Adrenal gland (tissue), 12 donors: ENCODE data around the gene FOXP4. TPM values are rescaled to one million over a fixed set of nuclear protein-coding genes. Genes with fewer than 3 reads are reported as not detected.

Source experiments
- DNase-seq, 7 donors: peaks; one replicate each; pipeline ENCODE4 v3.0.0-alpha.2; 2019 to 2020
- H3K27ac ChIP-seq, 5 donors: fragments of 200-600 bp; sonication (generic) in 4 of 5; 1 replicate in 3 of 5; 2 replicates in 2 of 5; pipeline versions ENCODE4 v1.5.1 to v1.8.0; 2016 to 2020; ENCODE audit warnings: mild to moderate bottlenecking in 1 of 5
- H3K27me3 ChIP-seq: fragments of 200-600 bp; 2 replicates; pipeline ENCODE4 v1.8.0; 2021
- H3K36me3 ChIP-seq, 2 donors: fragments of 200-600 bp; replicated peaks in 1 of 2; 1 replicate in 1 of 2; 2 replicates in 1 of 2; pipeline versions ENCODE4 v1.5.1 to v1.8.0; 2018 to 2022
- H3K4me1 ChIP-seq, 2 donors: fragments of 200-600 bp; replicated peaks in 1 of 2; 1 replicate in 1 of 2; 2 replicates in 1 of 2; pipeline versions ENCODE4 v1.5.1 to v1.8.0; 2018 to 2021
- H3K4me3 ChIP-seq, 4 donors: fragments of 200-600 bp; sonication (generic) in 3 of 4; one replicate each; pipeline ENCODE4 v1.5.1; 2016 to 2018
- H3K9me3 ChIP-seq, 3 donors: fragments of 200-600 bp; sonication (generic) in 1 of 3; replicated peaks in 1 of 3; 1 replicate in 2 of 3; 2 replicates in 1 of 3; pipeline versions ENCODE4 v1.5.1 to v1.8.0; 2016 to 2021
- POLR2A ChIP-seq, 2 donors: fragments of 450-650 bp; IDR thresholded peaks; one replicate each; pipeline ENCODE4 v1.6.1; 2017; ENCODE audit warnings: antibody characterized with exemption in 2 of 2, mild to moderate bottlenecking in 2 of 2, moderate library complexity in 1 of 2
- WGBS, 4 donors: extraction: QIAGEN DNeasy Blood & Tissue Kit in 2 of 4; methylation state at CpG; one replicate each; pipeline versions ENCODE4 v1.1.5 to v1.1.7; 2013 to 2017; 5-methylcytosine and 5-hydroxymethylcytosine counted together
- intact Hi-C, 2 donors: fragments of 100-400 bp; cut with DNase I; formaldehyde crosslinking; loops; one replicate each; pipeline versions ENCODE4 v1.14.1 to v1.15.0; 2022 to 2023
- polyA plus RNA-seq, 3 donors: library from polyadenylated mRNA; stranded (reverse); fragments of 200-250 nt in 2 of 3; fragments of 350-450 nt in 1 of 3; fragmentation: Illumina TruSeq in 1 of 3; extraction: RNeasy Lipid Tissue Mini Kit (QIAGEN cat#74804) in 1 of 3; gene quantifications; one replicate each; pipeline ENCODE4 v1.2.3, GENCODE V29; 2013 to 2014
- total RNA-seq, 9 donors: library from RNA; depleted of rRNA in 4 of 9; stranded (reverse); fragments of >200 nt in 4 of 9; fragments of 120-200 nt in 1 of 9; fragmentation: NEBNext Ultra II Directional in 1 of 9; extraction: Animal tissue kit (Norgen Biotek cat#: 25700) in 1 of 9; gene quantifications; one replicate each; pipeline versions ENCODE4 v1.1.0 to v1.2.4, GENCODE V29; 2013 to 2023
- TF ChIP-seq, protein P1 (sequence below), 6 experiments: fragments of 450-650 bp in 4 of 6; fragments of 200-600 bp in 2 of 6; sonication (generic) in 1 of 6; IDR thresholded peaks; 1 replicate in 5 of 6; 2 replicates in 1 of 6; pipeline versions ENCODE4 v1.5.1 to v1.8.0; 2016 to 2021; ENCODE audit warnings: antibody characterized with exemption in 6 of 6, mild to moderate bottlenecking in 2 of 6, moderate library complexity in 1 of 6
- donor health status: healthy with polysubstance abuse.
- donor health status: Bipolar disorder and iron deficiency.
- donor health status: DM: yes; HTN: yes; CAD: no.
- donor health status: DM: no; HTN: no; CAD: no.
- donor health status: DM: no; HTN: no; CAD: no.
- donor health status: DM: yes; HTN: yes; CAD: no.

FOXP4 gene
- total and polyA plus RNA-seq, 12 donors, result 1.6 to 18.2 (median 11.3) TPM

DNA sequence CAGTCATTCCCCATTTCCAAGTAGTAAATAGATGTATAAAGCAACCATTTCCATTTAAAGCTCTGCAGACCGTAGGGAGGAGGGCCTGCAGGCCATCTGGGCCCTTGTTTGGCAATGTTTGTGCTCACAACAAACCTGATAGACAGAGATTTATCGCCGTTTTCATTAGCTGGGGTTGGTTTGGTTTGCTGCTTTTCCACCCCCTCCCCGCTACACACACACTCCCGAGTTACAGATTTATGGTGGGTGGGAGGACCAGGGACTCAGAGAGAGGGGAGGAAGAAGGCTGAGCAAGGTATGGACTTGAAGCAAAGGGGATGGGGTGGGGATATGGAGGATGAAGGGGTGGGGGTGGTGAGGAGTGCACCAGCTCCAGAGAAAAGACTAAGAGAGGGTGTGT lies 36.6 kb upstream of the FOXP4 start:
- no peak for DNase-seq
- H3K36me3 ChIP-seq, result no peaks in the 10 kb centered on the region
- TF ChIP-seq POLR2A (IDR thresholded peaks at IDR 0.05), result no peak
- TF ChIP-seq, protein P1, sequence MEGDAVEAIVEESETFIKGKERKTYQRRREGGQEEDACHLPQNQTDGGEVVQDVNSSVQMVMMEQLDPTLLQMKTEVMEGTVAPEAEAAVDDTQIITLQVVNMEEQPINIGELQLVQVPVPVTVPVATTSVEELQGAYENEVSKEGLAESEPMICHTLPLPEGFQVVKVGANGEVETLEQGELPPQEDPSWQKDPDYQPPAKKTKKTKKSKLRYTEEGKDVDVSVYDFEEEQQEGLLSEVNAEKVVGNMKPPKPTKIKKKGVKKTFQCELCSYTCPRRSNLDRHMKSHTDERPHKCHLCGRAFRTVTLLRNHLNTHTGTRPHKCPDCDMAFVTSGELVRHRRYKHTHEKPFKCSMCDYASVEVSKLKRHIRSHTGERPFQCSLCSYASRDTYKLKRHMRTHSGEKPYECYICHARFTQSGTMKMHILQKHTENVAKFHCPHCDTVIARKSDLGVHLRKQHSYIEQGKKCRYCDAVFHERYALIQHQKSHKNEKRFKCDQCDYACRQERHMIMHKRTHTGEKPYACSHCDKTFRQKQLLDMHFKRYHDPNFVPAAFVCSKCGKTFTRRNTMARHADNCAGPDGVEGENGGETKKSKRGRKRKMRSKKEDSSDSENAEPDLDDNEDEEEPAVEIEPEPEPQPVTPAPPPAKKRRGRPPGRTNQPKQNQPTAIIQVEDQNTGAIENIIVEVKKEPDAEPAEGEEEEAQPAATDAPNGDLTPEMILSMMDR (IDR thresholded peaks at IDR 0.05), result no peak
- H3K27ac ChIP-seq, result no peak overlapping the region
- no peak overlapping the region for H3K4me3 ChIP-seq
- intact Hi-C loops, result no loop called here
- 66 to 79% (median 77%) methylated on average over 5 of the region's 5 CpGs for WGBS, 4 donors
- peaks cover 6% of the 10 kb centered on the region for H3K27me3 ChIP-seq
- no peaks in the 10 kb centered on the region for H3K9me3 ChIP-seq
- H3K4me1 ChIP-seq, result peaks cover 0 to 11% of the 10 kb centered on the region in 2 donors

DNA sequence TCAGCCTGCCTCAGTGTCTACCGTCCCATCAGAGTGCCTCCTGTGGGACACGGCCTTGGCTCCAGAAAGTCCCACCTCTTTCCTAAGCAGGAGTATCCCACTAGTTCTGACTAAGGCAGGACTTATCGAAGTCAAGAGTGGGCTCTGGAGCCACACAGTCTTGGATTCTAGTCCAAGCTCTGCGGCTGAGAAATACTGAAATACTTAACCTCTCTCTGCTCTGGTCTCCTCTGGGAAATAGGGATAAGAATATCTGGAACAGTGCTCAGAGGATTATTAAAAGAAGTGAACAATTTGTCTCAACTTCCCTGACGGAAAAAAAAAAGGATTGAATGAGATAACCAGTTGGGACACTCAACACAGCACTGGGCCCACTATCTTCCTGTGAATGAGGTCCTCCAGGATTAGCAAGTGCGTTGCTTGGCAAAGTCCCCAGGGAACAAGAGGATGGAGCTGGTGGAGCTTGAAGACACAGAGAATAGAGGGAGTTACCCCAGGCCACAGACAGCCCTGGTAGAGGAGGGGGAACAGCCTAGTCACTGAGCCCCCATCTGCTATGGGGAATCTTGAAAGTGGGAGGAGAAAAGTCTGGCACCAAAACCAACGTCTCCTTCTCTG lies 34.6 kb upstream of the FOXP4 start:
- Histone ChIP-seq H3K27ac (no peak overlapping the region), H3K4me3 (no peak overlapping the region), H3K36me3 (no peaks in the 10 kb centered on the region), H3K27me3 (peaks cover 3% of the 10 kb centered on the region), H3K9me3 (no peaks in the 10 kb centered on the region), H3K4me1 (no peaks in the 10 kb centered on the region)
- WGBS, 4 donors, result 79 to 86% (median 84%) methylated on average over 7 of the region's 7 CpGs
- no peak for DNase-seq
- TF ChIP-seq, protein P1 (IDR thresholded peaks at IDR 0.05), result no peak
- TF ChIP-seq POLR2A (IDR thresholded peaks at IDR 0.05), result no peak
- intact Hi-C loops, result no loop called here

DNA sequence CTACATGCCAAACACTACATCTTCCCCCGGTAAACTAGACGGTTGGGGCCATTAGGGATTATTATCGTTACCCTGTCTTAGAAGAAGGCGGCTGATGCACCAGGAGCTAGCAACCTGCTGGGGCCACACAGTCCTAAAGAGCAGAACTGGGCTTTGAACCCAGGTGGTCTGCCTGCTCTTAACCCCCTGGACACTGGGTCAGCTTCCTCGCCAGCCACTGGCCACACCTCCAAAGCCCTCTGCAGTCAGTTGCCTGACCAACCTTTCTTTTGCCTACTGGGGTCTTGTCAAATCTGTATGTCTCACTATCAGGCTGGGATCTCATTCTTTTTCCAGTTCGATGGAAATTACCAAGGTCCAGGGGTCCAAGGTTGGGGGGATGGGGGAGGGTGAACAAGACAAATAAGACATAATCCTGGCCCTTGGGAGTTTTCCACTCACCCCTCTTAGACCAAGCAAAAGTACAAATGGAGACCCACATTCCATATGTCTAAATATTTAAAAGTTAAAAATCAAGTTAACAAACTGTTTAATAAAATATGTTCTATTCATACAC lies 34.0 kb upstream of the FOXP4 start:
- WGBS, 4 donors, result 82 to 94% (median 92%) methylated on average over 5 to 6 of the region's 6 CpGs
- no peak overlapping the region for H3K27ac ChIP-seq
- H3K36me3 ChIP-seq, result no peaks in the 10 kb centered on the region
- TF ChIP-seq POLR2A (IDR thresholded peaks at IDR 0.05), result no peak
- TF ChIP-seq, protein P1 (IDR thresholded peaks at IDR 0.05), result no peak
- no peaks in the 10 kb centered on the region for H3K27me3 ChIP-seq
- no peak overlapping the region for H3K4me3 ChIP-seq
- H3K4me1 ChIP-seq, result no peaks in the 10 kb centered on the region
- no peaks in the 10 kb centered on the region for H3K9me3 ChIP-seq
- no peak for DNase-seq
- intact Hi-C loops, result no loop called here

DNA sequence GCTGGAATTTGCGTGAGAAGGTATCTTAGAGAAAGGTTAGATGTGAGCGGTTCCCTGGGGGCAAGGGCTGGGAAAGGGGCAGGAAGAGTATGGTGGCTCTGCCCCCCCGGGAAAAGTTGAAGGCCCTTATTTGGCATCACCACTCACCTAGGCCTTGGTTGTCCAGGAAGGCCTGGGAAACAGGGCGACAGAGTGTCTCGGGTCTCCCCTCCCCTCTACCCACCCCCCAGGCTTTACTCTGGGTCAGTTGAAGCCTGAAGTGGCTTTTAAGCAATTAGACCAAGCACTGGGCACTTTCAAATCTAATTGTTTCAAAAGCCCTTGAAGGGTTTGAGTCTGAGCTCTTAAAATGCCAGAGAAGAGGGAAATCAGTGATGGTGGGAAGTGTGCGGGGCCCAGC lies 30.2 kb upstream of the FOXP4 start:
- no peaks in the 10 kb centered on the region for H3K9me3 ChIP-seq
- H3K27me3 ChIP-seq, result no peaks in the 10 kb centered on the region
- TF ChIP-seq POLR2A (IDR thresholded peaks at IDR 0.05), result no peak
- TF ChIP-seq, protein P1 (IDR thresholded peaks at IDR 0.05), result no peak
- H3K4me1 ChIP-seq, result no peaks in the 10 kb centered on the region
- H3K36me3 ChIP-seq, result no peaks in the 10 kb centered on the region
- intact Hi-C loops, result no loop called here
- no peak overlapping the region for H3K4me3 ChIP-seq
- H3K27ac ChIP-seq, result no peak overlapping the region
- no peak for DNase-seq
- 90 to 99% (median 94%) methylated on average over 5 to 6 of the region's 6 CpGs for WGBS, 4 donors
